GM23338 (cell line): ENCODE data around the gene ARHGEF38. TPM values are rescaled to one million over a fixed set of nuclear protein-coding genes. Genes with fewer than 3 reads are reported as not detected.

Experiments
- ATAC-seq: fragments of 200-7000 bp; cut with Tn5 transposase; 3 replicates; pipeline ENCODE4 v1.9.1; 2020
- DNase-seq: peaks from one replicate; pipeline ENCODE4 v3.0.0-alpha.2; 2015; ENCODE audit warnings: low spot score
- H2AFZ ChIP-seq: fragments of 200-600 bp; sonication (generic); 2 replicates; pipeline ENCODE4 v1.8.0; 2016; ENCODE audit warnings: antibody characterized with exemption, mild to moderate bottlenecking, moderate library complexity
- H3F3A ChIP-seq: fragments of 200-600 bp; sonication (generic); replicated peaks from 2 replicates; pipeline ENCODE4 v1.8.0; 2017; ENCODE audit warnings: antibody characterized with exemption, mixed run types, low read depth
- H3K27ac ChIP-seq: fragments of 200-600 bp; sonication (generic); 2 replicates; pipeline ENCODE4 v1.6.1; 2016; ENCODE audit warnings: low read depth
- H3K27me3 ChIP-seq: fragments of 200-600 bp; sonication (generic); 2 replicates; pipeline ENCODE4 v1.8.0; 2016; ENCODE audit warnings: mild to moderate bottlenecking, mixed run types, moderate library complexity; ENCODE audit not compliant: insufficient read depth
- H3K36me3 ChIP-seq: fragments of 200-600 bp; sonication (generic); 2 replicates; pipeline ENCODE4 v1.8.0; 2016; ENCODE audit warnings: mild to moderate bottlenecking; ENCODE audit not compliant: insufficient read depth
- H3K4me1 ChIP-seq: fragments of 200-600 bp; sonication (generic); 2 replicates; pipeline ENCODE4 v1.8.0; 2016; ENCODE audit warnings: mild to moderate bottlenecking, moderate library complexity; ENCODE audit not compliant: insufficient read depth
- H3K4me2 ChIP-seq: fragments of 200-600 bp; sonication (generic); 2 replicates; pipeline ENCODE4 v1.7.1; 2017; ENCODE audit warnings: mixed run types
- H3K4me3 ChIP-seq: fragments of 200-600 bp; sonication (generic); 2 replicates; pipeline ENCODE4 v1.6.1; 2016; ENCODE audit warnings: mixed run types
- H3K79me2 ChIP-seq: fragments of 200-600 bp; sonication (generic); replicated peaks from 2 replicates; pipeline ENCODE4 v1.8.0; 2017; ENCODE audit warnings: mild to moderate bottlenecking; ENCODE audit not compliant: insufficient read depth
- H3K9me2 ChIP-seq: fragments of 200-600 bp; sonication (generic); 2 replicates; pipeline ENCODE4 v1.8.0; 2017; ENCODE audit not compliant: insufficient read depth
- H4K20me1 ChIP-seq: fragments of 200-600 bp; sonication (generic); replicated peaks from 2 replicates; pipeline ENCODE4 v1.8.0; 2017; ENCODE audit warnings: mild to moderate bottlenecking; ENCODE audit not compliant: insufficient read depth
- H3K27ac Mint-ChIP-seq: 2 replicates; pipeline ENCODE4 v1.8.0; 2020; ENCODE audit warnings: inconsistent platforms, mild to moderate bottlenecking, moderate library complexity, mixed read lengths
- H3K27me3 Mint-ChIP-seq: 3 replicates; pipeline ENCODE4 v1.8.0; 2022; ENCODE audit warnings: low read depth, mild to moderate bottlenecking, moderate library complexity, mixed read lengths, inconsistent platforms; ENCODE audit not compliant: insufficient read depth, poor library complexity
- H3K36me3 Mint-ChIP-seq: 3 replicates; pipeline ENCODE4 v1.8.0; 2021; ENCODE audit warnings: low read depth, mild to moderate bottlenecking, inconsistent platforms, moderate library complexity, mixed read lengths
- H3K4me1 Mint-ChIP-seq: 3 replicates; pipeline ENCODE4 v1.8.0; 2020; ENCODE audit warnings: mild to moderate bottlenecking, inconsistent platforms, mixed read lengths
- H3K4me3 Mint-ChIP-seq: 3 replicates; pipeline ENCODE4 v1.8.0; 2021; ENCODE audit warnings: moderate library complexity, mild to moderate bottlenecking, inconsistent platforms, mixed read lengths
- H3K9me3 Mint-ChIP-seq: 3 replicates; pipeline ENCODE4 v1.8.0; 2020; ENCODE audit warnings: moderate library complexity, mild to moderate bottlenecking, inconsistent platforms, mixed read lengths
- CREB1 ChIP-seq: fragments of 250-450 bp; sonication (Bioruptor Pico); IDR thresholded peaks from 2 replicates; pipeline ENCODE4 v1.5.0; 2020; ENCODE audit warnings: low read depth, mild to moderate bottlenecking, moderate library complexity
- EZH2 ChIP-seq: fragments of 200-600 bp; sonication (generic); IDR thresholded peaks from one replicate; pipeline ENCODE4 v1.8.0; 2017; ENCODE audit warnings: antibody characterized with exemption, mild to moderate bottlenecking, low read depth; ENCODE audit not compliant: unreplicated experiment
- EZH2phosphoT487 ChIP-seq: fragments of 200-600 bp; sonication (generic); IDR thresholded peaks from one replicate; pipeline ENCODE4 v1.8.1; 2018; ENCODE audit warnings: antibody characterized with exemption; ENCODE audit not compliant: unreplicated experiment
- JUNB ChIP-seq: IDR thresholded peaks from one replicate; pipeline ENCODE4 v1.6.1; 2016; ENCODE audit warnings: antibody characterized with exemption; ENCODE audit not compliant: unreplicated experiment
- NANOG ChIP-seq: IDR thresholded peaks from 2 replicates; pipeline ENCODE4 v1.6.1; 2016; ENCODE audit warnings: antibody characterized with exemption, borderline replicate concordance
- POLR2AphosphoS5 ChIP-seq: IDR thresholded peaks from 2 replicates; pipeline ENCODE4 v1.6.1; 2016; ENCODE audit warnings: antibody characterized with exemption, low read depth
- STAT1 ChIP-seq: IDR thresholded peaks from one replicate; pipeline ENCODE4 v1.6.1; 2016; ENCODE audit warnings: antibody characterized with exemption; ENCODE audit not compliant: unreplicated experiment
- ZNF114 ChIP-seq: fragments of 250-450 bp; sonication (Bioruptor Pico); IDR thresholded peaks from 2 replicates; pipeline ENCODE4 v1.5.0; 2020; ENCODE audit warnings: mild to moderate bottlenecking, moderate library complexity
- ZNF331 ChIP-seq: fragments of 250-450 bp; sonication (Bioruptor Pico); IDR thresholded peaks from 2 replicates; pipeline ENCODE4 v1.5.0; 2020; ENCODE audit warnings: low read depth, mild to moderate bottlenecking, moderate library complexity
- polyA plus RNA-seq: library from polyadenylated mRNA; unstranded; fragments of >200 nt; fragmentation: Nextera tagmentation; extraction: Ambion mirVana; gene quantifications from 2 replicates; pipeline ENCODE4 v1.2.1, GENCODE V29; 2016
- total RNA-seq: library from RNA; depleted of rRNA; stranded (reverse); fragments of >200 nt; shearing (Covaris generic); gene quantifications from 2 replicates; pipeline ENCODE4 v1.2.3, GENCODE V29; 2014
- TF ChIP-seq, protein P1 (sequence below): IDR thresholded peaks from one replicate; pipeline ENCODE4 v1.6.1; 2018; ENCODE audit warnings: antibody characterized with exemption; ENCODE audit not compliant: unreplicated experiment
- TF ChIP-seq, protein P2 (sequence below): IDR thresholded peaks from 2 replicates; pipeline ENCODE4 v1.6.1; 2016; ENCODE audit warnings: antibody characterized with exemption
- TF ChIP-seq, protein P3 (sequence below), 2 experiments: fragments of 200-600 bp in 1 of 2; sonication (generic) in 1 of 2; conservative IDR thresholded peaks; 2 replicates each; pipeline versions ENCODE4 v1.5.1 to v1.6.1; 2016 to 2017; ENCODE audit warnings: antibody characterized with exemption in 2 of 2, low read depth in 2 of 2, mild to moderate bottlenecking in 2 of 2, moderate library complexity in 1 of 2
- TF ChIP-seq, protein P4 (sequence below): fragments of 250-450 bp; sonication (Bioruptor Pico); IDR thresholded peaks from 2 replicates; pipeline ENCODE4 v1.5.0; 2020; ENCODE audit warnings: mild to moderate bottlenecking, moderate library complexity

The ARHGEF38 gene
- total and polyA plus RNA-seq, 2 experiments from 2014 or later: 0.58 TPM; not detected in 1

DNA sequence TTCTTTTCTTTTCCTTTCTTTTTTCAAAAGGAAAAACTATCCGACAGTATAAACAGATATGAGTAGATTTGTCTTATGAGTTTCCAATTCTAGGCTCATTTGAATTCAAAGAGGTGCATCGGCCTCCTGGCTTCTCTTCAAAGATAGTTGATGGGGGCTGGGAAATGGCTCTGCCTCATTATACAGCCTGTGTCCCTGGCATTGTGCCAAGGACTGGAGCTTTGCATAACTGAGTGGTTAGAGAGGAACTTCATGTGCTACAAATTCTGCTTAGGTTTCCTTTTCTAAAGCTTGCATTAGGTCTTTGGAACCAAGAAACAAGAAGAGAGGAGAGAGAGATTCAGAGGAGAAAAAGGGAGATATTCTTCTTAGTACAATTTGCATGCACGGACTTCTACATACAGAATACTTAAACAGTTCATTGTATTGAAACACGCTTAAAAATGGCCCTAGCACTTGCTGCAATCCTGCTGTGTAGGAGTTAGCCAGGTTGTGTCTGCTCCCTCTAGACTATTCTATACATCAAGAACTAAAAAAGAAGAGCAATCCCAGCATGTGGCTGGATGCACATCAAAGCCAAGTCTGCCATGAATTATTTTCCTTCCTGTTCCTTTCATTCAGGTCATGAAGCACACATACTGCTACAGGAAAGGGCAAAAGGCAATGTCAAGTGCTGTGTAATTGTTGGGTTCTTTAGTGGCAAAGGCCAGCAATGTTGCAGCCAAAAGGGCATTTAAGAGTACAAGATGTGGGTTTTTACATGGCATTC, 85.2 kb downstream of the ARHGEF38 start:
- Histone ChIP-seq H3K79me2 (no peaks in the 10 kb centered on the region), H3K27ac (no peak overlapping the region), H3F3A (no peaks in the 10 kb centered on the region), H4K20me1 (no peaks in the 10 kb centered on the region), H3K9me2 (no peaks in the 10 kb centered on the region; the same call in 1 of the 2 replicates), H3K4me1 (no peaks in the 10 kb centered on the region; the same call in 1 of the 2 replicates), H3K4me2 (peak overlapping the region; percentile 34; the same call in 1 of the 2 replicates), H3K27me3 (no peaks in the 10 kb centered on the region), H2AFZ (no peak overlapping the region), H3K4me3 (no peak overlapping the region), H3K36me3 (no peaks in the 10 kb centered on the region)
- peak; percentile 75 for ATAC-seq
- H3K4me1 Mint-ChIP-seq: peaks cover 12% of the 10 kb centered on the region
- no peak for DNase-seq
- TF ChIP-seq EZH2phosphoT487 (no peak), POLR2AphosphoS5 (no peak), ZNF114 (CRISPR knock-in tag) (no peak), STAT1 (no peak), JUNB (no peak), NANOG (no peak), ZNF331 (CRISPR knock-in tag) (no peak), CREB1 (CRISPR knock-in tag) (no peak), EZH2 (no peak)
- TF ChIP-seq, protein P1, sequence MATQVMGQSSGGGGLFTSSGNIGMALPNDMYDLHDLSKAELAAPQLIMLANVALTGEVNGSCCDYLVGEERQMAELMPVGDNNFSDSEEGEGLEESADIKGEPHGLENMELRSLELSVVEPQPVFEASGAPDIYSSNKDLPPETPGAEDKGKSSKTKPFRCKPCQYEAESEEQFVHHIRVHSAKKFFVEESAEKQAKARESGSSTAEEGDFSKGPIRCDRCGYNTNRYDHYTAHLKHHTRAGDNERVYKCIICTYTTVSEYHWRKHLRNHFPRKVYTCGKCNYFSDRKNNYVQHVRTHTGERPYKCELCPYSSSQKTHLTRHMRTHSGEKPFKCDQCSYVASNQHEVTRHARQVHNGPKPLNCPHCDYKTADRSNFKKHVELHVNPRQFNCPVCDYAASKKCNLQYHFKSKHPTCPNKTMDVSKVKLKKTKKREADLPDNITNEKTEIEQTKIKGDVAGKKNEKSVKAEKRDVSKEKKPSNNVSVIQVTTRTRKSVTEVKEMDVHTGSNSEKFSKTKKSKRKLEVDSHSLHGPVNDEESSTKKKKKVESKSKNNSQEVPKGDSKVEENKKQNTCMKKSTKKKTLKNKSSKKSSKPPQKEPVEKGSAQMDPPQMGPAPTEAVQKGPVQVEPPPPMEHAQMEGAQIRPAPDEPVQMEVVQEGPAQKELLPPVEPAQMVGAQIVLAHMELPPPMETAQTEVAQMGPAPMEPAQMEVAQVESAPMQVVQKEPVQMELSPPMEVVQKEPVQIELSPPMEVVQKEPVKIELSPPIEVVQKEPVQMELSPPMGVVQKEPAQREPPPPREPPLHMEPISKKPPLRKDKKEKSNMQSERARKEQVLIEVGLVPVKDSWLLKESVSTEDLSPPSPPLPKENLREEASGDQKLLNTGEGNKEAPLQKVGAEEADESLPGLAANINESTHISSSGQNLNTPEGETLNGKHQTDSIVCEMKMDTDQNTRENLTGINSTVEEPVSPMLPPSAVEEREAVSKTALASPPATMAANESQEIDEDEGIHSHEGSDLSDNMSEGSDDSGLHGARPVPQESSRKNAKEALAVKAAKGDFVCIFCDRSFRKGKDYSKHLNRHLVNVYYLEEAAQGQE: no peak
- TF ChIP-seq, protein P2, sequence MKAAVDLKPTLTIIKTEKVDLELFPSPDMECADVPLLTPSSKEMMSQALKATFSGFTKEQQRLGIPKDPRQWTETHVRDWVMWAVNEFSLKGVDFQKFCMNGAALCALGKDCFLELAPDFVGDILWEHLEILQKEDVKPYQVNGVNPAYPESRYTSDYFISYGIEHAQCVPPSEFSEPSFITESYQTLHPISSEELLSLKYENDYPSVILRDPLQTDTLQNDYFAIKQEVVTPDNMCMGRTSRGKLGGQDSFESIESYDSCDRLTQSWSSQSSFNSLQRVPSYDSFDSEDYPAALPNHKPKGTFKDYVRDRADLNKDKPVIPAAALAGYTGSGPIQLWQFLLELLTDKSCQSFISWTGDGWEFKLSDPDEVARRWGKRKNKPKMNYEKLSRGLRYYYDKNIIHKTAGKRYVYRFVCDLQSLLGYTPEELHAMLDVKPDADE: no peak
- TF ChIP-seq, protein P3, sequence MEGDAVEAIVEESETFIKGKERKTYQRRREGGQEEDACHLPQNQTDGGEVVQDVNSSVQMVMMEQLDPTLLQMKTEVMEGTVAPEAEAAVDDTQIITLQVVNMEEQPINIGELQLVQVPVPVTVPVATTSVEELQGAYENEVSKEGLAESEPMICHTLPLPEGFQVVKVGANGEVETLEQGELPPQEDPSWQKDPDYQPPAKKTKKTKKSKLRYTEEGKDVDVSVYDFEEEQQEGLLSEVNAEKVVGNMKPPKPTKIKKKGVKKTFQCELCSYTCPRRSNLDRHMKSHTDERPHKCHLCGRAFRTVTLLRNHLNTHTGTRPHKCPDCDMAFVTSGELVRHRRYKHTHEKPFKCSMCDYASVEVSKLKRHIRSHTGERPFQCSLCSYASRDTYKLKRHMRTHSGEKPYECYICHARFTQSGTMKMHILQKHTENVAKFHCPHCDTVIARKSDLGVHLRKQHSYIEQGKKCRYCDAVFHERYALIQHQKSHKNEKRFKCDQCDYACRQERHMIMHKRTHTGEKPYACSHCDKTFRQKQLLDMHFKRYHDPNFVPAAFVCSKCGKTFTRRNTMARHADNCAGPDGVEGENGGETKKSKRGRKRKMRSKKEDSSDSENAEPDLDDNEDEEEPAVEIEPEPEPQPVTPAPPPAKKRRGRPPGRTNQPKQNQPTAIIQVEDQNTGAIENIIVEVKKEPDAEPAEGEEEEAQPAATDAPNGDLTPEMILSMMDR (conservative IDR thresholded peaks at IDR 0.05; ENCODE audit: low read depth in 2 of 2): no peak
- TF ChIP-seq, protein P4, sequence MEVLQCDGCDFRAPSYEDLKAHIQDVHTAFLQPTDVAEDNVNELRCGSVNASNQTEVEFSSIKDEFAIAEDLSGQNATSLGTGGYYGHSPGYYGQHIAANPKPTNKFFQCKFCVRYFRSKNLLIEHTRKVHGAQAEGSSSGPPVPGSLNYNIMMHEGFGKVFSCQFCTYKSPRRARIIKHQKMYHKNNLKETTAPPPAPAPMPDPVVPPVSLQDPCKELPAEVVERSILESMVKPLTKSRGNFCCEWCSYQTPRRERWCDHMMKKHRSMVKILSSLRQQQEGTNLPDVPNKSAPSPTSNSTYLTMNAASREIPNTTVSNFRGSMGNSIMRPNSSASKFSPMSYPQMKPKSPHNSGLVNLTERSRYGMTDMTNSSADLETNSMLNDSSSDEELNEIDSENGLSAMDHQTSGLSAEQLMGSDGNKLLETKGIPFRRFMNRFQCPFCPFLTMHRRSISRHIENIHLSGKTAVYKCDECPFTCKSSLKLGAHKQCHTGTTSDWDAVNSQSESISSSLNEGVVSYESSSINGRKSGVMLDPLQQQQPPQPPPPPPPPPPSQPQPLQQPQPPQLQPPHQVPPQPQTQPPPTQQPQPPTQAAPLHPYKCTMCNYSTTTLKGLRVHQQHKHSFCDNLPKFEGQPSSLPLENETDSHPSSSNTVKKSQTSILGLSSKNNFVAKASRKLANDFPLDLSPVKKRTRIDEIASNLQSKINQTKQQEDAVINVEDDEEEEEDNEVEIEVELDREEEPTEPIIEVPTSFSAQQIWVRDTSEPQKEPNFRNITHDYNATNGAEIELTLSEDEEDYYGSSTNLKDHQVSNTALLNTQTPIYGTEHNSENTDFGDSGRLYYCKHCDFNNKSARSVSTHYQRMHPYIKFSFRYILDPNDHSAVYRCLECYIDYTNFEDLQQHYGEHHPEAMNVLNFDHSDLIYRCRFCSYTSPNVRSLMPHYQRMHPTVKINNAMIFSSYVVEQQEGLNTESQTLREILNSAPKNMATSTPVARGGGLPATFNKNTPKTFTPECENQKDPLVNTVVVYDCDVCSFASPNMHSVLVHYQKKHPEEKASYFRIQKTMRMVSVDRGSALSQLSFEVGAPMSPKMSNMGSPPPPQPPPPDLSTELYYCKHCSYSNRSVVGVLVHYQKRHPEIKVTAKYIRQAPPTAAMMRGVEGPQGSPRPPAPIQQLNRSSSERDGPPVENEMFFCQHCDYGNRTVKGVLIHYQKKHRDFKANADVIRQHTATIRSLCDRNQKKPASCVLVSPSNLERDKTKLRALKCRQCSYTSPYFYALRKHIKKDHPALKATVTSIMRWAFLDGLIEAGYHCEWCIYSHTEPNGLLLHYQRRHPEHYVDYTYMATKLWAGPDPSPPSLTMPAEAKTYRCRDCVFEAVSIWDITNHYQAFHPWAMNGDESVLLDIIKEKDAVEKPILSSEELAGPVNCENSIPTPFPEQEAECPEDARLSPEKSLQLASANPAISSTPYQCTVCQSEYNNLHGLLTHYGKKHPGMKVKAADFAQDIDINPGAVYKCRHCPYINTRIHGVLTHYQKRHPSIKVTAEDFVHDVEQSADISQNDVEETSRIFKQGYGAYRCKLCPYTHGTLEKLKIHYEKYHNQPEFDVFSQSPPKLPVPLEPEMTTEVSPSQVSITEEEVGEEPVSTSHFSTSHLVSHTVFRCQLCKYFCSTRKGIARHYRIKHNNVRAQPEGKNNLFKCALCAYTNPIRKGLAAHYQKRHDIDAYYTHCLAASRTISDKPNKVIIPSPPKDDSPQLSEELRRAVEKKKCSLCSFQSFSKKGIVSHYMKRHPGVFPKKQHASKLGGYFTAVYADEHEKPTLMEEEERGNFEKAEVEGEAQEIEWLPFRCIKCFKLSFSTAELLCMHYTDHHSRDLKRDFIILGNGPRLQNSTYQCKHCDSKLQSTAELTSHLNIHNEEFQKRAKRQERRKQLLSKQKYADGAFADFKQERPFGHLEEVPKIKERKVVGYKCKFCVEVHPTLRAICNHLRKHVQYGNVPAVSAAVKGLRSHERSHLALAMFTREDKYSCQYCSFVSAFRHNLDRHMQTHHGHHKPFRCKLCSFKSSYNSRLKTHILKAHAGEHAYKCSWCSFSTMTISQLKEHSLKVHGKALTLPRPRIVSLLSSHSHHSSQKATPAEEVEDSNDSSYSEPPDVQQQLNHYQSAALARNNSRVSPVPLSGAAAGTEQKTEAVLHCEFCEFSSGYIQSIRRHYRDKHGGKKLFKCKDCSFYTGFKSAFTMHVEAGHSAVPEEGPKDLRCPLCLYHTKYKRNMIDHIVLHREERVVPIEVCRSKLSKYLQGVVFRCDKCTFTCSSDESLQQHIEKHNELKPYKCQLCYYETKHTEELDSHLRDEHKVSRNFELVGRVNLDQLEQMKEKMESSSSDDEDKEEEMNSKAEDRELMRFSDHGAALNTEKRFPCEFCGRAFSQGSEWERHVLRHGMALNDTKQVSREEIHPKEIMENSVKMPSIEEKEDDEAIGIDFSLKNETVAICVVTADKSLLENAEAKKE (CRISPR knock-in tag): no peak
- no peaks in the 10 kb centered on the region for H3K27me3 Mint-ChIP-seq
- no peak overlapping the region for H3K27ac Mint-ChIP-seq
- no peaks in the 10 kb centered on the region for H3K36me3 Mint-ChIP-seq
- H3K4me3 Mint-ChIP-seq: no peak overlapping the region
- H3K9me3 Mint-ChIP-seq: no peaks in the 10 kb centered on the region
